ENCODE results near the gene GRIP2. TPM values are rescaled to one million over a fixed set of nuclear protein-coding genes. Genes with fewer than 3 reads are reported as not detected.

The GRIP2 gene
- polyA plus RNA-seq, 1 experiment: not detected

GRCh38 chr3:14520149-14520548 lies 20.0 kb downstream of the GRIP2 start:
- H3K4me3 ChIP-seq (ENCODE audit: low read depth, low read length): no peak overlapping the region
- DNase-seq (ENCODE audit: low read depth, low spot score): no peak
- POLR2A ChIA-PET: interaction anchor here (0.6 kb wide), 1 partner anchor 249 kb away, joined by 3 read pairs; no protein-coding TSS in a partner anchor
- H3K27me3 ChIP-seq (ENCODE audit: control insufficient read depth, insufficient read depth, low read length): peaks cover 37% of the 10 kb centered on the region
- TF ChIP-seq, protein P1, sequence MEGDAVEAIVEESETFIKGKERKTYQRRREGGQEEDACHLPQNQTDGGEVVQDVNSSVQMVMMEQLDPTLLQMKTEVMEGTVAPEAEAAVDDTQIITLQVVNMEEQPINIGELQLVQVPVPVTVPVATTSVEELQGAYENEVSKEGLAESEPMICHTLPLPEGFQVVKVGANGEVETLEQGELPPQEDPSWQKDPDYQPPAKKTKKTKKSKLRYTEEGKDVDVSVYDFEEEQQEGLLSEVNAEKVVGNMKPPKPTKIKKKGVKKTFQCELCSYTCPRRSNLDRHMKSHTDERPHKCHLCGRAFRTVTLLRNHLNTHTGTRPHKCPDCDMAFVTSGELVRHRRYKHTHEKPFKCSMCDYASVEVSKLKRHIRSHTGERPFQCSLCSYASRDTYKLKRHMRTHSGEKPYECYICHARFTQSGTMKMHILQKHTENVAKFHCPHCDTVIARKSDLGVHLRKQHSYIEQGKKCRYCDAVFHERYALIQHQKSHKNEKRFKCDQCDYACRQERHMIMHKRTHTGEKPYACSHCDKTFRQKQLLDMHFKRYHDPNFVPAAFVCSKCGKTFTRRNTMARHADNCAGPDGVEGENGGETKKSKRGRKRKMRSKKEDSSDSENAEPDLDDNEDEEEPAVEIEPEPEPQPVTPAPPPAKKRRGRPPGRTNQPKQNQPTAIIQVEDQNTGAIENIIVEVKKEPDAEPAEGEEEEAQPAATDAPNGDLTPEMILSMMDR (IDR thresholded peaks at IDR 0.05; ENCODE audit: low read depth, low read length): no peak
- no peaks in the 10 kb centered on the region for H3K9me3 ChIP-seq (ENCODE audit: control insufficient read depth, insufficient read depth, low read length)
- no peak overlapping the region for H3K27ac ChIP-seq (ENCODE audit: low read depth, low read length)
- CTCF ChIA-PET: interaction anchor here (0.6 to 4.5 kb wide), 2 partner anchors 11 to 17 kb away, joined by 5 to 48 read pairs; no protein-coding TSS in a partner anchor

GRCh38 chr3:14519406-14519805 lies 20.7 kb downstream of the GRIP2 start:
- no peaks in the 10 kb centered on the region for H3K9me3 ChIP-seq (ENCODE audit: control insufficient read depth, insufficient read depth, low read length)
- POLR2A ChIA-PET: interaction anchor here (0.6 kb wide), 1 partner anchor 248 kb away, joined by 3 read pairs; no protein-coding TSS in a partner anchor
- CTCF ChIA-PET: interaction anchor here (4.5 kb wide), 1 partner anchor 10 kb away, joined by 48 read pairs; no protein-coding TSS in a partner anchor
- no peak overlapping the region for H3K4me3 ChIP-seq (ENCODE audit: low read depth, low read length)
- no peak overlapping the region for H3K27ac ChIP-seq (ENCODE audit: low read depth, low read length)
- H3K27me3 ChIP-seq (ENCODE audit: control insufficient read depth, insufficient read depth, low read length): peaks cover 37% of the 10 kb centered on the region
- DNase-seq (ENCODE audit: low read depth, low spot score): no peak
- TF ChIP-seq, protein P1 (IDR thresholded peaks at IDR 0.05; ENCODE audit: low read depth, low read length): no peak

GRCh38 chr3:14518893-14519292 lies 21.2 kb downstream of the GRIP2 start:
- no peaks in the 10 kb centered on the region; the same call in 1 of the 2 replicates for H3K9me3 ChIP-seq (ENCODE audit: control insufficient read depth, insufficient read depth, low read length)
- DNase-seq (ENCODE audit: low read depth, low spot score): no peak
- H3K27me3 ChIP-seq (ENCODE audit: control insufficient read depth, insufficient read depth, low read length): peaks cover 37% of the 10 kb centered on the region
- CTCF ChIA-PET: interaction anchor here (4.5 kb wide), 1 partner anchor 10 kb away, joined by 48 read pairs; no protein-coding TSS in a partner anchor
- POLR2A ChIA-PET: interaction anchor here (1.1 kb wide), 1 partner anchor 340 kb away, joined by 3 read pairs; the partner anchor contains the start of genes LSM3 and XPC
- H3K4me3 ChIP-seq (ENCODE audit: low read depth, low read length): no peak overlapping the region
- TF ChIP-seq, protein P1 (IDR thresholded peaks at IDR 0.05; ENCODE audit: low read depth, low read length): no peak
- H3K27ac ChIP-seq (ENCODE audit: low read depth, low read length): no peak overlapping the region

DNA sequence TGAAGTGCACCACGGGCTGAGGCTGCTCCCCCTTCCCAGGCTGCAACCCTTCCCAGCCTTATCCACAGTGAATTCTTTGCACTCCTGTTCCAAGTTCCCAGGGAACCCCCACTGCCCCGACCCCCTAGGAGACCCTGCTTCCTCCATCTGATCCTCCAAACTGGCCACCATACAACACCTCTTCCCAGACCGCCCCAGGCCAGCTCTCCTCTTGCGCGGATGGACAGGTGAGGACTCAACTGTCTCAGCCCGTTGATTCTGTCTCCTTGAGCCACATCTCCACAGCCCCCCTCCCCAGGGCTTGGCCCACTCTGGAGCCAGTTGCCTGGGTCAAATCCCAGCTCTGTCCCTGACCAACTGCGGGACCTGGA lies 21.7 kb downstream of the GRIP2 start:
- peaks cover 38% of the 10 kb centered on the region for H3K27me3 ChIP-seq (ENCODE audit: control insufficient read depth, insufficient read depth, low read length)
- POLR2A ChIA-PET: interaction anchor here (1.1 kb wide), 1 partner anchor 340 kb away, joined by 3 read pairs; the partner anchor contains the start of genes LSM3 and XPC
- no peak for DNase-seq (ENCODE audit: low read depth, low spot score)
- TF ChIP-seq, protein P1 (IDR thresholded peaks at IDR 0.05; ENCODE audit: low read depth, low read length): no peak
- H3K4me3 ChIP-seq (ENCODE audit: low read depth, low read length): no peak overlapping the region
- H3K9me3 ChIP-seq (ENCODE audit: control insufficient read depth, insufficient read depth, low read length): no peaks in the 10 kb centered on the region; the same call in 1 of the 2 replicates
- H3K27ac ChIP-seq (ENCODE audit: low read depth, low read length): no peak overlapping the region
- CTCF ChIA-PET: interaction anchor here (4.5 kb wide), 1 partner anchor 9 kb away, joined by 48 read pairs; no protein-coding TSS in a partner anchor

All from AG04450 (cell line).